Kidney glomerular epithelial cell (primary cell): ENCODE results near the gene MTG1.
"Not testable (repeated sequence)": the region's sequence is repeated elsewhere in the genome, so short reads cannot be mapped to it uniquely, and the experiment has no call there.

Source experiments
- DNase-seq: peaks from one replicate; lab custom pipeline; 2025; lab: John Stamatoyannopoulos, UW

MTG1 gene

GRCh38 chr10:133400624-133401424 is 6.9 kb downstream of the MTG1 start:
- no peak for DNase-seq

DNA sequence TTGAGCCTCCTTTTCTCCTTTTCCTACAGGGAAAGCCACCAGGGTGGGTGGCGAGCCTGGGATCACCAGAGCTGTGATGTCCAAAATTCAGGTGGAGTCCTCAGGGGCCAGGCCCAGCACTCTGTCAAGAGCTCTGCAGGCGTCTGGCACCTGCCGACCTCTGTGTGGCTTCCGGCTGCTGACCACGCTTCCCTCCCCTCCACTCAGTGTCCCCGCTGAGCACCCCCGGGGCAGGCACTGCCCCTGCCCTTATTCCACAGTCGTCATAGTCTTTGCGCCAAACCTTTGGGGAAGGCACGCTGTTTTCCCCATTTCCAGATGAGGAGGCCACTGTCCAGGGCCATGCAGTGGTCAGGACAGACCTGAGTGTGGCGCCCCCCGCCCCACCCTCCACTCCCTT is 7.5 kb downstream of the MTG1 start:
- no peak for DNase-seq

GRCh38 chr10:133401981-133402725 is 8.2 kb downstream of the MTG1 start:
- DNase-seq, result no peak

GRCh38 chr10:133403359-133403758 is 9.4 kb downstream of the MTG1 start:
- no peak for DNase-seq

DNA sequence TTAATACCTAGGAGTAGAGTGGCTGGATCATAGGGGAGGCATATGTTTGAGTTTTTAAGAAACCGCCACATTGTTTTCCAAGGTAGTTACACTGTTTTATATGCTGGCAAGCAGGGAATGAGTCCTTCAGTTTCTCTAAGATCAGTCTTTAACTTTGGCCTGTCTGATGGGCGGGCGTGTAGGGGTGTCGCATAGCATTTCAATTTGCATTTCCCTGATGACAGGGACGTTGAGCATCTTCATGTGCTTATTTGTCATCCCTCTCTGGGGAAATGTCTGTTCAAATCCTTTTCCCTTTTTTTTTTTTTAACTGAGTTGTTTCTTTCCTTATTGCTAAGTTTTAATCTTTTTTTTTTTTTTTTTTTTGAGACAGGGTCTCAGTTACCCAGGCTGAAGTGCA is 9.8 kb downstream of the MTG1 start:
- no peak for DNase-seq

- peak; percentile 61 for DNase-seq
Observed at GRCh38 chr10:133405272-133405671, 11.3 kb downstream of the MTG1 start.

DNA sequence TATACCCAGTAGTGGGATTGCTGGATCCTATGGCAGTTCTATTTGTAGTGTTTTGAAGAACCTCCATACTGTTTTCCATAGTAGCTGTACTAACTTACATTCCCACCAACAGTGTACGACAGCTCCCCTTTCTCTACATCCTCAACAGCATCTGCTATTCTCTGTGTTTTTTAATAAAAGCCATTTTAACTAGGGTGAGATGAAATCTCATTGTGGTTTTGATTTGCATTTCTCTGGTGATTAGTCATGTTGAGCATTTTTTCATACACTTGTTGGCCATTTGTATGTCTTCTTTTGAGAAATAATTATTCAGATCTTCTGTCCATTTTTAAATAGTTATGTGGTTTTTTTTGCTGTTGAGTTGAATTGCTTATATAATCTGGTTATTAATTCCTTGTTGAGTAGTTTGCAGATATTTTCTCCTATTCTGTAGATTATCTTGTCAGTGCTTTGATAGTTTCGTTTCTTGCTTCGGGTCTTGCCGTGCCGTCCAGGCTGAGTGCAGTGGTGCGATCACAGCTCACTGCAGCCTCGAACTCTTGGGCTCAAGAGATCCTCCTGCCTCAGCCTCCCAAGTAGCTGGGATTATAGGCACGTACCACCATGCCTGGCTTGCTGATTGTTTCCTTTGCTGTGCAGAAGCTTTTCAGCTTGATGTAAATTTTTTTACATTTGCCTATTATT is 12.0 kb downstream of the MTG1 start:
- no peak for DNase-seq

DNA sequence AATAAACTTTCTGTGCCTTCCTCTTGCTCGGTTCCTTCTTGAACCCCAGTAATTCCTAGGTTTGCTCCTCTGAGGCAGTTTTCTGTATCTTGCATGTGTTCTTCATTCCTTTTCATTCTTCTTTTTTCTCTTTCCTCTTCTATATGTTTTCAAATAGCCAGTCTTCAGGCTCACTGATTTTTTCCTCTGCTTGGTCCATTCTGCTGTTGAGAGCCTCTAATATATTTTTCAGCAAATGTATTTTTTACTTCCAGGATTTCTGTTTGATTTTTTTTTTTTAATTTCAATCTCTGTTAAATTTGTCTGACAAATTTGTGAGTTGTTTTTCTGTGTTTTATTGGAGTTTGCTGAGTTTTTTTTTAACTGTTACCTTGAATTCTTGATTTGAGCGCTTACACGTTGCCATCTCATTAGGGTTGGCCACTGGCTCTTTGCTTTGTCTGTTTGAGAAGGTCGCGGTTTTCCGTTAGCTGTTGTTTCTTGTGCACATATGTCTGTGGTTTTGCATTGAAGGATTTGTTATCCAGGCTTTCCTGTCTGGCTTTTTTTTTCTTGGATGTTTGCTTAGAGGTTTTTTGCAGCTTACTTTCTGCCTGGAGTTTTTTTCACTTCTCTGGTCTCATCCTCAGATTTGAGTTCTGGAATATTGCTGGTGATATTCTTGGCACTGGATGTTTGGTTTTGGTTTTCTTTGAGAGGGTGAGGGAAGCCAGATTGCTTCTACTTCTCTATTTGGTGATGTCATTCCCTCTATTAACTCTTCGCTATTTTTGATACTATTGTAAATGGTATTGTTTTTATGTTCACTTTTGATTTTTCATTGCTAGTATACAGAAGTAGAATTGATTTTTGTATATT is 17.8 kb downstream of the MTG1 start:
- DNase-seq, result no peak

DNA sequence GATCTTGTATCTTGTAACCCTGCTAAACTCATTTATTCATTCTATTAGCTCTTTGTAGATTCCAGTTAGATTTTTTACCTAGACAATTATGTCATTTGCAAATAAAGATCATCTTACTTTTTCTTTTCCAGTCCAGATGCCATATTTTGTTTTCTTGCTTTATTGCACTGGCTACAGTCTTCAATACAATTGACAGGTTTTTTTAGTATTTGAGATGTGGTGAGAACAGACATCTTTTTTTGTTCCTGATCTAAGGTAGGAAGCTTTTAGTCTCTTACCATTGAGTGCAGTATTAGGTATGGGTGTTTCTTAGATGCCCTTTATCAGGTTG is 18.4 kb downstream of the MTG1 start:
- no peak for DNase-seq

- DNase-seq, result not testable (repeated sequence)
Observed at GRCh38 chr10:133414401-133414800, 20.4 kb downstream of the MTG1 start.

DNA sequence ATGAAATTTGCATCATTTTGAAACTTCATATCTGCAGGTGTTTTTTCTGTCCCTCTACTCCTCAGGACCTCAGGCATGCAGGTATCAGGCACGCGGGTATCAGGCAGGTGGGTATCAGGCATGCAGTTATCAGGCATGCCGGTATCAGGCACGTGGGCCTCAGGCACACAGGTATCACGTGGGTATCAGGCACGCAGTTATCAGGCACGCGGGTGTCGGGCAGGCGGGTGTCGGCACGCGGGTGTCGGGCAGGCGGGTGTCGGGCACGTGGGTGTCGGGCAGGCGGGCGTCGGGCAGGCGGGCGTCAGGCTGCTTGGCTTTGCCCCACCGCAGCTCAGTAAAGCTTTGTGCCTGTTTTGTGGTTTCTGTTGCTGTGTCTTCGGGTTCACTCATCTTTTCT is 21.8 kb downstream of the MTG1 start:
- no peak for DNase-seq

GRCh38 chr10:133418289-133418993 is 24.5 kb downstream of the MTG1 start:
- no peak for DNase-seq

GRCh38 chr10:133419211-133419950 is 25.4 kb downstream of the MTG1 start:
- DNase-seq, result no peak

GRCh38 chr10:133420028-133420427 is 26.1 kb downstream of the MTG1 start:
- no peak for DNase-seq

DNA sequence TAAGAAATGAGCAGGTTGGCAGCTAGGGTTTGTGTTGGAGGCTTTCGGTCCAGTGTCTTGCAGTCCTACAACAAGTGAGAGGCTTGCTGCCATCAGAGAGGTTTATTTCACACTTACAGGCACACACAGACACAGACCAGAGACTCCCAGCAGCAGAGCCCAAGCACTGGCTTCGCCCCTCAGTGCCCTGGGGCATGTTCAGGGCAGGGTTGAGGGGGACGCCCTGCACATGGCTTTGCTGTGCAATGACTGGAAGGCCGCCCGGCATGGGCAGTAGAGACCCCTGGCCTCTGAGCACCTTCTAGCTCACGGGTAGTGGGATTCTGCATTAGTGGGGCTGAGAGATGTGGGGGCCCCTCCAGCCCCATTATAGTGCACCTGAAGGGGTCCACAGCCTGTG is 26.6 kb downstream of the MTG1 start:
- no peak for DNase-seq

GRCh38 chr10:133421336-133422222 is 27.6 kb downstream of the MTG1 start:
- no peak for DNase-seq

DNA sequence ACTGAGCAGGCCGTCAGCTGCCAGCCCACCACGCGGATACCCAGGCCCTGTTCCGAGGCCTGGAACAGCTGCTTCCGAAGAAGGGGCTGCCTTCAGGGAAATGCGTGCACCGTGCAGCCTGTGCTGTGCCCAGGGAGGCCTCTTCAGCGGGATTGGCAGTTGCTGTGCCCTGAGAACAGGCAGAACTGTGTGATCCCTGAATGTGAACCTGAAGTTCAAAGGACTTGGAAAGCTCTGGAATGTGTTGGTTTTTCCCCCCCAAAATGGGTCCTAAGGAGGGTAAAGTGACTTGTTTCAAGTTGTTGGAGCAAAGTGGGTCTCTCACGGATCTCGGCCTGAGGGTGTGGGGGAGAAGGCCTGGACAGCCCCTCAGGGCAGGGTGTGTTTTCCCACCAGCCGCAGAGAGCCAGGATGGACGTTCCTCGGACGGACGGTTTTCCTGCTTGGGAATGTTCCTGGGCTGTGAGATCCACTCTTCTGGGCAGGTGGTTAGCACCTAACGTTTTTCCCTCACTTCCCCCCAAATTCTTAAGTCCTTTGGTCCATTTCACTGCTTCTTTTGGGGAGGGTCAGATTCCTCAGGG is 28.4 kb downstream of the MTG1 start:
- DNase-seq, result no peak

GRCh38 chr10:133422807-133423771 is 29.1 kb downstream of the MTG1 start:
- DNase-seq, result no peak
